VCaP (cell line): ENCODE data around the gene USP2.

Experiments used
- H3K27ac ChIP-seq: fragments of 450-650 bp; 2 replicates; pipeline ENCODE4 v1.5.1; 2017
- CTCF ChIP-seq: fragments of 450-650 bp; conservative IDR thresholded peaks from 2 replicates; pipeline ENCODE4 v1.5.1; 2017; ENCODE audit warnings: mild to moderate bottlenecking, moderate library complexity

Gene USP2

GRCh38 chr11:119417726-119418540 is 36.4 kb upstream of the USP2 start:
- TF ChIP-seq CTCF = no peak
- H3K27ac ChIP-seq = no peak overlapping the region

GRCh38 chr11:119416606-119417580 is 35.4 kb upstream of the USP2 start:
- no peak overlapping the region for H3K27ac ChIP-seq
- TF ChIP-seq CTCF = no peak

GRCh38 chr11:119415966-119416365 is 34.5 kb upstream of the USP2 start:
- no peak overlapping the region for H3K27ac ChIP-seq
- no peak for TF ChIP-seq CTCF

- no peak for TF ChIP-seq CTCF
- H3K27ac ChIP-seq = no peak overlapping the region
Measured at GRCh38 chr11:119415517-119415916, 34.0 kb upstream of the USP2 start.

GRCh38 chr11:119414734-119415133 is 33.2 kb upstream of the USP2 start:
- TF ChIP-seq CTCF = no peak
- no peak overlapping the region for H3K27ac ChIP-seq

- H3K27ac ChIP-seq = no peak overlapping the region; the same call in 1 of the 2 replicates
- no peak for TF ChIP-seq CTCF
Measured at GRCh38 chr11:119414321-119414720, 32.8 kb upstream of the USP2 start.

- no peak for TF ChIP-seq CTCF
- H3K27ac ChIP-seq = peak overlapping the region; percentile 56; the same call in 1 of the 2 replicates
Measured at GRCh38 chr11:119412072-119412471, 30.6 kb upstream of the USP2 start.
